ENCODE data around the gene ALDH4A1.

DNA sequence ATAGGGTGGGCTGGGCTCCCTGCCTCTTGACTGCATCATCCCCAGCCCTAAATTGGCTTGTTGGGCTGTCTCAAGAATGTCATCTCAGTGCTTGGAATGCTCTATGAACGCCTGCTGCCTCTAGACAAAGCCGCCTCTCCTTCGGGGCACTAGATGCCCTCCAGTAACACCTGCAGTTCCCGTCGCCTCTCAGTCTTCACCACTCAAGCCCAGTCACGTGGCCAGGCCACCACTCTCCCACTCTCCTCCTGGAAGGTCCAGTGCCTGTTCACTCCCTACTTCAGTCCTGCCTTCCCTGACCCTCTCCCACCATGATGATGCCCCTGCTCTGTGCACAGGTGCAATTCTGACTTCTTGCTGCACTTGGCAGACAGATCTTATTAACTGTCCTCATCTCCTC is 49.9 kb downstream of the ALDH4A1 start:
- TF ChIP-seq, protein P1, sequence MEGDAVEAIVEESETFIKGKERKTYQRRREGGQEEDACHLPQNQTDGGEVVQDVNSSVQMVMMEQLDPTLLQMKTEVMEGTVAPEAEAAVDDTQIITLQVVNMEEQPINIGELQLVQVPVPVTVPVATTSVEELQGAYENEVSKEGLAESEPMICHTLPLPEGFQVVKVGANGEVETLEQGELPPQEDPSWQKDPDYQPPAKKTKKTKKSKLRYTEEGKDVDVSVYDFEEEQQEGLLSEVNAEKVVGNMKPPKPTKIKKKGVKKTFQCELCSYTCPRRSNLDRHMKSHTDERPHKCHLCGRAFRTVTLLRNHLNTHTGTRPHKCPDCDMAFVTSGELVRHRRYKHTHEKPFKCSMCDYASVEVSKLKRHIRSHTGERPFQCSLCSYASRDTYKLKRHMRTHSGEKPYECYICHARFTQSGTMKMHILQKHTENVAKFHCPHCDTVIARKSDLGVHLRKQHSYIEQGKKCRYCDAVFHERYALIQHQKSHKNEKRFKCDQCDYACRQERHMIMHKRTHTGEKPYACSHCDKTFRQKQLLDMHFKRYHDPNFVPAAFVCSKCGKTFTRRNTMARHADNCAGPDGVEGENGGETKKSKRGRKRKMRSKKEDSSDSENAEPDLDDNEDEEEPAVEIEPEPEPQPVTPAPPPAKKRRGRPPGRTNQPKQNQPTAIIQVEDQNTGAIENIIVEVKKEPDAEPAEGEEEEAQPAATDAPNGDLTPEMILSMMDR (conservative IDR thresholded peaks at IDR 0.05; ENCODE audit: low read length) = no peak
- no peak for TF ChIP-seq EZH2phosphoT487 (IDR thresholded peaks at IDR 0.05; ENCODE audit: borderline replicate concordance, low read depth, low read length)
